Transverse colon (tissue), 4 donors: Measurements from ENCODE around the gene CHRM5.

Experiments
- CTCF ChIP-seq, 5 experiments: fragments of 200-600 bp in 3 of 5; fragments of 450-650 bp in 2 of 5; sonication (generic) in 3 of 5; IDR thresholded peaks; 1 replicate in 2 of 5; 2 replicates in 3 of 5; pipeline ENCODE4 v1.5.1; 2016 to 2017; ENCODE audit warnings: antibody characterized with exemption in 5 of 5, inconsistent platforms in 3 of 5, mild to moderate bottlenecking in 2 of 5, moderate library complexity in 1 of 5
- POLR2A ChIP-seq: fragments of 450-650 bp; IDR thresholded peaks from one replicate; pipeline ENCODE4 v1.6.1; 2016; ENCODE audit warnings: antibody characterized with exemption, mild to moderate bottlenecking, moderate library complexity
- POLR2AphosphoS5 ChIP-seq, 3 donors: sonication (generic); formaldehyde crosslinking; IDR thresholded peaks; one replicate each; pipeline ENCODE4 v1.6.1; 2016; ENCODE audit warnings: antibody characterized with exemption in 3 of 3

GRCh38 chr15:34114739-34115138, 146.4 kb downstream of the CHRM5 start:
- no peak for TF ChIP-seq CTCF (IDR thresholded peaks at IDR 0.05)
- no peak for TF ChIP-seq POLR2A
- TF ChIP-seq POLR2AphosphoS5 (IDR thresholded peaks at IDR 0.05), result no peak
